SK-N-SH treated with all-trans-retinoic acid at 6 μM for 48 hours (cell line): ENCODE data around the gene CALML6.

Experiments
- ATAC-seq: fragments of 200-7000 bp; cut with Tn5 transposase; 3 replicates; pipeline ENCODE4 v1.9.1; 2020; ENCODE audit warnings: mild to moderate bottlenecking, moderate library complexity
- ARNTL ChIP-seq: fragments of 450-650 bp; formaldehyde crosslinking; IDR thresholded peaks from 2 replicates; pipeline ENCODE4 v1.5.0; 2020; ENCODE audit warnings: low read depth, mild to moderate bottlenecking, moderate library complexity, borderline replicate concordance
- BACH2 ChIP-seq: fragments of 250-450 bp; sonication (Bioruptor Pico); IDR thresholded peaks from 2 replicates; pipeline ENCODE4 v1.9.0; 2021; ENCODE audit warnings: mild to moderate bottlenecking, borderline replicate concordance
- CSDC2 ChIP-seq: fragments of 250-450 bp; sonication (Bioruptor Pico); IDR thresholded peaks from 2 replicates; pipeline ENCODE4 v1.5.0; 2020; ENCODE audit warnings: mild to moderate bottlenecking, moderate library complexity
- GLIS3 ChIP-seq: fragments of 250-450 bp; sonication (Bioruptor Pico); IDR thresholded peaks from 2 replicates; pipeline ENCODE4 v1.5.0; 2020; ENCODE audit warnings: mild to moderate bottlenecking, moderate library complexity
- ISL1 ChIP-seq: fragments of 250-450 bp; sonication (Bioruptor Pico); IDR thresholded peaks from 2 replicates; pipeline ENCODE4 v2.1.2; 2022; ENCODE audit warnings: mild to moderate bottlenecking, moderate library complexity
- OSR1 ChIP-seq: fragments of 250-450 bp; sonication (Bioruptor Pico); IDR thresholded peaks from 2 replicates; pipeline ENCODE4 v1.8.0; 2022; ENCODE audit warnings: moderate library complexity, mild to moderate bottlenecking, inconsistent platforms
- PPARA ChIP-seq: fragments of 250-450 bp; sonication (Bioruptor Pico); IDR thresholded peaks from 2 replicates; pipeline ENCODE4 v1.5.0; 2020; ENCODE audit warnings: mild to moderate bottlenecking, borderline replicate concordance
- SNAI2 ChIP-seq: fragments of 250-450 bp; sonication (Bioruptor Pico); IDR thresholded peaks from 2 replicates; pipeline ENCODE4 v1.5.0; 2020; ENCODE audit warnings: mild to moderate bottlenecking, moderate library complexity
- ZFP3 ChIP-seq: fragments of 250-450 bp; sonication (Bioruptor Pico); IDR thresholded peaks from 2 replicates; pipeline ENCODE4 v1.5.0; 2020; ENCODE audit warnings: mild to moderate bottlenecking, moderate library complexity
- ZFP30 ChIP-seq: fragments of 450-650 bp; formaldehyde crosslinking; IDR thresholded peaks from 2 replicates; pipeline ENCODE4 v1.5.0; 2022; ENCODE audit warnings: mild to moderate bottlenecking, moderate library complexity
- ZNF70 ChIP-seq: fragments of 450-650 bp; formaldehyde crosslinking; IDR thresholded peaks from 2 replicates; pipeline ENCODE4 v1.5.0; 2020; ENCODE audit warnings: mild to moderate bottlenecking, moderate library complexity
- ZNF8 ChIP-seq: fragments of 450-650 bp; formaldehyde crosslinking; IDR thresholded peaks from 2 replicates; pipeline ENCODE4 v1.5.0; 2020; ENCODE audit warnings: mild to moderate bottlenecking, moderate library complexity
- TF ChIP-seq, protein P1 (sequence below): fragments of 250-450 bp; sonication (Bioruptor Pico); IDR thresholded peaks from 2 replicates; pipeline ENCODE4 v1.5.0; 2020; ENCODE audit warnings: mild to moderate bottlenecking, moderate library complexity
- TF ChIP-seq, protein P2 (sequence below): fragments of 250-450 bp; sonication (Bioruptor Pico); IDR thresholded peaks from 2 replicates; pipeline ENCODE4 v1.5.1; 2021; ENCODE audit warnings: mild to moderate bottlenecking, moderate library complexity
- TF ChIP-seq, protein P3 (sequence below): fragments of 250-450 bp; sonication (Bioruptor Pico); IDR thresholded peaks from 2 replicates; pipeline ENCODE4 v1.8.0; 2021; ENCODE audit warnings: low read depth, mild to moderate bottlenecking, moderate library complexity, borderline replicate concordance
- TF ChIP-seq, protein P4 (sequence below): fragments of 250-450 bp; sonication (Bioruptor Pico); IDR thresholded peaks from 2 replicates; pipeline ENCODE4 v1.5.1; 2020; ENCODE audit warnings: low read depth, mild to moderate bottlenecking, moderate library complexity
- TF ChIP-seq, protein P5 (sequence below): fragments of 250-450 bp; sonication (Bioruptor Pico); IDR thresholded peaks from 2 replicates; pipeline ENCODE4 v1.8.0; 2020; ENCODE audit warnings: mild to moderate bottlenecking, moderate library complexity, borderline replicate concordance

Gene CALML6

DNA sequence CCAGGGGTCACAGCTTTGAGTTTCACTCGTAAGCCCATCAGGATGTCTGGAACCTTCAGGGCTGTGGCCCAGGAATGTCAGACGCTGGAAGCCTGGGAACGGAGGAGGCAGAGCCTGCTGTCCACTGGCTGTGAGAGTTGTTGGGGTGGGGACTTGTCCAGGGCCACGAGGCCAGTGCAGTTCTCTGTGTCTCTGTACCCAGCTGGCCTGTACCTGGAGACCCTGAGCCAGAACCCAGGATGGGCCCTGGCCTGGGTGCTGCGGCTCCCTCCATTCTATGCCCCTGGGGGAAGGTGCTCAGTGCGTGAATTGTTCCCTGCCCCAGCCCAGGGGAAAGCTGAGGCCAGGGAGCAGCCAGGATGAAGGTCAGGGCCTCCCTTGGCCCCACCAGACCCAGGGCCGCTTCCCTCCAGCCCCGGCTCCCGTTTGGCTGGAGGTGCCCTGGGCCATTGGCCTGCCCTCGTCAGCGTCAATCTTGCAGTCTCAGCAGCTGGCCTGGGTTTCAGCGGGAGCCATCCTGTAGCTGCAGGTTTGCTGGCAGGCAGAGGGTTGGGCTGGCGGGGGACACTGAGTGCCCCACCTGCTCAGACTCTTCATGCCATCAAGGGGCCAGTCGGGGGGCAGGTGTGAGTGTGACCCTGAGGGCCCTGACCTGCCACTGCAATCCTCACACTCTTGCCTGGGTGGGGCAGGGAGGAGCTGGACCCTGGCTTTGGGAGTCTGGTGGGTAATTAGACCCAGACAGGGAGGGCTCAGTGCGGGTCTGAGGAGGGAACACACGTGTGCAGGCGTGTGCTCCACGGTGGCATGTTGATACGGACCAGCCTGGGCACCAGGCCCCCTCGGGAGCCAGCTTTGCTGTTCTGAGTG is 724 bp upstream of the CALML6 start:
- ATAC-seq: no peak
- TF ChIP-seq CSDC2 (CRISPR knock-in tag) (no peak), ARNTL (CRISPR knock-in tag) (no peak), ZNF8 (CRISPR knock-in tag) (no peak), ZNF70 (CRISPR knock-in tag) (no peak), GLIS3 (CRISPR knock-in tag) (no peak), OSR1 (CRISPR knock-in tag) (no peak), ZFP30 (CRISPR knock-in tag) (no peak), PPARA (no peak), ZFP3 (CRISPR knock-in tag) (no peak), BACH2 (CRISPR knock-in tag) (no peak)
- TF ChIP-seq, protein P1, sequence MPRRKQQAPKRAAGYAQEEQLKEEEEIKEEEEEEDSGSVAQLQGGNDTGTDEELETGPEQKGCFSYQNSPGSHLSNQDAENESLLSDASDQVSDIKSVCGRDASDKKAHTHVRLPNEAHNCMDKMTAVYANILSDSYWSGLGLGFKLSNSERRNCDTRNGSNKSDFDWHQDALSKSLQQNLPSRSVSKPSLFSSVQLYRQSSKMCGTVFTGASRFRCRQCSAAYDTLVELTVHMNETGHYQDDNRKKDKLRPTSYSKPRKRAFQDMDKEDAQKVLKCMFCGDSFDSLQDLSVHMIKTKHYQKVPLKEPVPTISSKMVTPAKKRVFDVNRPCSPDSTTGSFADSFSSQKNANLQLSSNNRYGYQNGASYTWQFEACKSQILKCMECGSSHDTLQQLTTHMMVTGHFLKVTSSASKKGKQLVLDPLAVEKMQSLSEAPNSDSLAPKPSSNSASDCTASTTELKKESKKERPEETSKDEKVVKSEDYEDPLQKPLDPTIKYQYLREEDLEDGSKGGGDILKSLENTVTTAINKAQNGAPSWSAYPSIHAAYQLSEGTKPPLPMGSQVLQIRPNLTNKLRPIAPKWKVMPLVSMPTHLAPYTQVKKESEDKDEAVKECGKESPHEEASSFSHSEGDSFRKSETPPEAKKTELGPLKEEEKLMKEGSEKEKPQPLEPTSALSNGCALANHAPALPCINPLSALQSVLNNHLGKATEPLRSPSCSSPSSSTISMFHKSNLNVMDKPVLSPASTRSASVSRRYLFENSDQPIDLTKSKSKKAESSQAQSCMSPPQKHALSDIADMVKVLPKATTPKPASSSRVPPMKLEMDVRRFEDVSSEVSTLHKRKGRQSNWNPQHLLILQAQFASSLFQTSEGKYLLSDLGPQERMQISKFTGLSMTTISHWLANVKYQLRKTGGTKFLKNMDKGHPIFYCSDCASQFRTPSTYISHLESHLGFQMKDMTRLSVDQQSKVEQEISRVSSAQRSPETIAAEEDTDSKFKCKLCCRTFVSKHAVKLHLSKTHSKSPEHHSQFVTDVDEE (CRISPR knock-in tag): no peak
- TF ChIP-seq, protein P2, sequence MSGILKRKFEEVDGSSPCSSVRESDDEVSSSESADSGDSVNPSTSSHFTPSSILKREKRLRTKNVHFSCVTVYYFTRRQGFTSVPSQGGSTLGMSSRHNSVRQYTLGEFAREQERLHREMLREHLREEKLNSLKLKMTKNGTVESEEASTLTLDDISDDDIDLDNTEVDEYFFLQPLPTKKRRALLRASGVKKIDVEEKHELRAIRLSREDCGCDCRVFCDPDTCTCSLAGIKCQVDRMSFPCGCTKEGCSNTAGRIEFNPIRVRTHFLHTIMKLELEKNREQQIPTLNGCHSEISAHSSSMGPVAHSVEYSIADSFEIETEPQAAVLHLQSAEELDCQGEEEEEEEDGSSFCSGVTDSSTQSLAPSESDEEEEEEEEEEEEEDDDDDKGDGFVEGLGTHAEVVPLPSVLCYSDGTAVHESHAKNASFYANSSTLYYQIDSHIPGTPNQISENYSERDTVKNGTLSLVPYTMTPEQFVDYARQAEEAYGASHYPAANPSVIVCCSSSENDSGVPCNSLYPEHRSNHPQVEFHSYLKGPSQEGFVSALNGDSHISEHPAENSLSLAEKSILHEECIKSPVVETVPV (CRISPR knock-in tag): no peak
- TF ChIP-seq, protein P3, sequence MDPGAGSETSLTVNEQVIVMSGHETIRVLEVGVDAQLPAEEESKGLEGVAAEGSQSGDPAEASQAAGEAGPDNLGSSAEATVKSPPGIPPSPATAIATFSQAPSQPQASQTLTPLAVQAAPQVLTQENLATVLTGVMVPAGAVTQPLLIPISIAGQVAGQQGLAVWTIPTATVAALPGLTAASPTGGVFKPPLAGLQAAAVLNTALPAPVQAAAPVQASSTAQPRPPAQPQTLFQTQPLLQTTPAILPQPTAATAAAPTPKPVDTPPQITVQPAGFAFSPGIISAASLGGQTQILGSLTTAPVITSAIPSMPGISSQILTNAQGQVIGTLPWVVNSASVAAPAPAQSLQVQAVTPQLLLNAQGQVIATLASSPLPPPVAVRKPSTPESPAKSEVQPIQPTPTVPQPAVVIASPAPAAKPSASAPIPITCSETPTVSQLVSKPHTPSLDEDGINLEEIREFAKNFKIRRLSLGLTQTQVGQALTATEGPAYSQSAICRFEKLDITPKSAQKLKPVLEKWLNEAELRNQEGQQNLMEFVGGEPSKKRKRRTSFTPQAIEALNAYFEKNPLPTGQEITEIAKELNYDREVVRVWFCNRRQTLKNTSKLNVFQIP (CRISPR knock-in tag): no peak
- TF ChIP-seq, protein P4, sequence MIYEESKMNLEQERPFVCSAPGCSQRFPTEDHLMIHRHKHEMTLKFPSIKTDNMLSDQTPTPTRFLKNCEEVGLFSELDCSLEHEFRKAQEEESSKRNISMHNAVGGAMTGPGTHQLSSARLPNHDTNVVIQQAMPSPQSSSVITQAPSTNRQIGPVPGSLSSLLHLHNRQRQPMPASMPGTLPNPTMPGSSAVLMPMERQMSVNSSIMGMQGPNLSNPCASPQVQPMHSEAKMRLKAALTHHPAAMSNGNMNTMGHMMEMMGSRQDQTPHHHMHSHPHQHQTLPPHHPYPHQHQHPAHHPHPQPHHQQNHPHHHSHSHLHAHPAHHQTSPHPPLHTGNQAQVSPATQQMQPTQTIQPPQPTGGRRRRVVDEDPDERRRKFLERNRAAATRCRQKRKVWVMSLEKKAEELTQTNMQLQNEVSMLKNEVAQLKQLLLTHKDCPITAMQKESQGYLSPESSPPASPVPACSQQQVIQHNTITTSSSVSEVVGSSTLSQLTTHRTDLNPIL (CRISPR knock-in tag): no peak
- TF ChIP-seq, protein P5, sequence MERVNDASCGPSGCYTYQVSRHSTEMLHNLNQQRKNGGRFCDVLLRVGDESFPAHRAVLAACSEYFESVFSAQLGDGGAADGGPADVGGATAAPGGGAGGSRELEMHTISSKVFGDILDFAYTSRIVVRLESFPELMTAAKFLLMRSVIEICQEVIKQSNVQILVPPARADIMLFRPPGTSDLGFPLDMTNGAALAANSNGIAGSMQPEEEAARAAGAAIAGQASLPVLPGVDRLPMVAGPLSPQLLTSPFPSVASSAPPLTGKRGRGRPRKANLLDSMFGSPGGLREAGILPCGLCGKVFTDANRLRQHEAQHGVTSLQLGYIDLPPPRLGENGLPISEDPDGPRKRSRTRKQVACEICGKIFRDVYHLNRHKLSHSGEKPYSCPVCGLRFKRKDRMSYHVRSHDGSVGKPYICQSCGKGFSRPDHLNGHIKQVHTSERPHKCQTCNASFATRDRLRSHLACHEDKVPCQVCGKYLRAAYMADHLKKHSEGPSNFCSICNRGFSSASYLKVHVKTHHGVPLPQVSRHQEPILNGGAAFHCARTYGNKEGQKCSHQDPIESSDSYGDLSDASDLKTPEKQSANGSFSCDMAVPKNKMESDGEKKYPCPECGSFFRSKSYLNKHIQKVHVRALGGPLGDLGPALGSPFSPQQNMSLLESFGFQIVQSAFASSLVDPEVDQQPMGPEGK: no peak

DNA sequence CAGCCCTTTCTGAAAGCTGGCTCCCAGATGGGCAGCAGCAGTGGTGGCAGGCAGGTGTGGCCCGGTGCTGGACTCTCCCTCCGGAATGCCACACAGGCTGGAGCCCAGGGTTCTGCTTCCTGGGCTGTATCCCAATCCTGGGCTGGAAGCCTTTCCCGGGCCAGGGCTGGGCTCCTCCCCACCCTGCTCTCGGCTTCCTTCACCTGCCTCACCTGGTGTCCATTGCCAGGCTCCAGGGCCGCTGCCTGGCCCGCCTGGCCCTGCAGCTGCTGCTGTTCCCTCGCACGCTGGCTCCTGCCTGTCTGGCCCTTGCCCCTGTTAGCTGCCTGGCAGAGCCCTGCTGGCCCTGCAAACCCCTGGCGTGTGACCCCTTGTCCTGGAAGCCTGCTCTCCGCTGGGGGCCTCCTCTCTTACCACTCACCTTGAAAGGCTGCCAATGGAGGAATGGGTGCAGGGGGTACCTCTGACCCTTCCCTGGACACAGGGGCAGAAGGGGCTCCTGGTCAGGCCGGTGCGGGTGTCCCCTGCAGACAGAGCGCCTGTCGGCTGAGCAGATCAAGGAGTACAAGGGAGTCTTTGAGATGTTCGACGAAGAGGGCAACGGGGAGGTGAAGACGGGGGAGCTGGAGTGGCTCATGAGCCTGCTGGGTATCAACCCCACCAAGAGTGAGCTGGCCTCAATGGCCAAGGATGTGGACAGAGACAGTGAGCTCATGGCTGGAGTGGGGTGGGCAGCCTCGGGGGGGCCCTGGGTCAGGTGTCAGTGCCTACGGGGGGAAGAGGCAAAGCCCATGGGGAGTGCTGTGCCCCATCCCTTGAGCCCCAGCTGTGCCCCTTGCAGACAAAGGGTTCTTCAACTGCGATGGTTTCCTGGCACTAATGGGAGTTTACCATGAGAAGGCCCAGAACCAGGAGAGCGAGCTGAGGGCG is 1.1 kb downstream of the CALML6 start:
- TF ChIP-seq ZNF70 (CRISPR knock-in tag) (no peak), SNAI2 (no peak), ISL1 (CRISPR knock-in tag) (no peak), OSR1 (CRISPR knock-in tag) (no peak)
- TF ChIP-seq, protein P2 (CRISPR knock-in tag): no peak
- TF ChIP-seq, protein P3 (CRISPR knock-in tag): no peak
- no peak for ATAC-seq
